Keratinocyte (primary cell): ENCODE results near the gene SHROOM1. TPM values are rescaled to one million over a fixed set of nuclear protein-coding genes. Genes with fewer than 3 reads are reported as not detected.

Experiments used
- DNase-seq: peaks from one replicate; pipeline ENCODE4 v3.0.0-alpha.2; 2011; ENCODE audit warnings: low read depth, missing footprints, low spot score
- FAIRE-seq: peaks from 2 replicates; lab custom pipeline; 2011; peaks lifted over from hg19 to GRCh38; lab: Jason Lieb, UNC
- H2AFZ ChIP-seq: 2 replicates; pipeline ENCODE4 v1.6.0; 2012; ENCODE audit warnings: low read length, control low read depth, inconsistent platforms; ENCODE audit not compliant: control insufficient read depth
- H3K27ac ChIP-seq: 2 replicates; pipeline ENCODE4 v1.5.1; 2011; ENCODE audit warnings: low read length; ENCODE audit not compliant: control insufficient read depth, insufficient read depth
- H3K27me3 ChIP-seq: 3 replicates; pipeline ENCODE4 v1.6.0; 2011; ENCODE audit warnings: low read length; ENCODE audit not compliant: control insufficient read depth, insufficient read depth; ENCODE audit errors: extremely low read depth
- H3K36me3 ChIP-seq, 2 experiments: 2 replicates in 1 of 2; 3 replicates in 1 of 2; pipeline ENCODE4 v1.5.1; 2011; ENCODE audit warnings: low read length in 2 of 2, mild to moderate bottlenecking in 1 of 2; ENCODE audit not compliant: control insufficient read depth in 2 of 2, insufficient read depth in 2 of 2; ENCODE audit errors: extremely low read depth in 1 of 2
- H3K4me1 ChIP-seq: 3 replicates; pipeline ENCODE4 v1.5.1; 2011; ENCODE audit warnings: low read length; ENCODE audit not compliant: control insufficient read depth, insufficient read depth; ENCODE audit errors: extremely low read depth
- H3K4me2 ChIP-seq: 3 replicates; pipeline ENCODE4 v1.6.0; 2011; ENCODE audit warnings: low read depth, low read length; ENCODE audit not compliant: control insufficient read depth, insufficient read depth; ENCODE audit errors: extremely low read depth
- H3K4me3 ChIP-seq, 3 experiments: fragments of 200-600 bp in 1 of 3; sonication (generic) in 1 of 3; 2 replicates in 2 of 3; 3 replicates in 1 of 3; pipeline ENCODE4 v1.5.1; 2011 to 2016; ENCODE audit warnings: low read length in 3 of 3, mild to moderate bottlenecking in 3 of 3, control low read depth in 2 of 3, inconsistent platforms in 1 of 3, low read depth in 1 of 3, mixed read lengths in 1 of 3, mixed run types in 1 of 3, moderate library complexity in 1 of 3; ENCODE audit not compliant: control insufficient read depth in 2 of 3, insufficient read depth in 2 of 3; ENCODE audit errors: extremely low read depth in 1 of 3
- H3K79me2 ChIP-seq: 2 replicates; pipeline ENCODE4 v1.6.0; 2012; ENCODE audit warnings: low read length; ENCODE audit not compliant: control insufficient read depth, insufficient read depth
- H3K9ac ChIP-seq: 3 replicates; pipeline ENCODE4 v1.6.0; 2011; ENCODE audit warnings: low read length; ENCODE audit not compliant: control insufficient read depth, insufficient read depth; ENCODE audit errors: extremely low read depth
- H3K9me1 ChIP-seq: 3 replicates; pipeline ENCODE4 v1.6.0; 2011; ENCODE audit warnings: low read length; ENCODE audit not compliant: control insufficient read depth, insufficient read depth; ENCODE audit errors: extremely low read depth
- H3K9me3 ChIP-seq: 2 replicates; pipeline ENCODE4 v1.5.1; 2012; ENCODE audit warnings: low read depth, low read length; ENCODE audit not compliant: control insufficient read depth
- H4K20me1 ChIP-seq: 3 replicates; pipeline ENCODE4 v1.6.0; 2011; ENCODE audit warnings: low read length; ENCODE audit not compliant: control insufficient read depth, insufficient read depth; ENCODE audit errors: extremely low read depth
- CTCF ChIP-seq, 3 experiments: IDR thresholded peaks in 1 of 3; conservative IDR thresholded peaks in 1 of 3; optimal IDR thresholded peaks in 1 of 3; 2 replicates in 2 of 3; 3 replicates in 1 of 3; pipeline versions ENCODE3 to v1.5.1; 2011; ENCODE audit warnings: low read length in 3 of 3, mild to moderate bottlenecking in 3 of 3, moderate library complexity in 2 of 3, control low read depth in 1 of 3, inconsistent platforms in 1 of 3; ENCODE audit not compliant: insufficient read depth in 2 of 3; ENCODE audit errors: extremely low read depth in 1 of 3
- EZH2 ChIP-seq: IDR thresholded peaks from one replicate; pipeline ENCODE4 v1.6.1; 2012; ENCODE audit warnings: inconsistent platforms, mild to moderate bottlenecking, low read length, moderate library complexity
- dilution Hi-C: fragments of 300-500 bp; cut with MboI; formaldehyde crosslinking; loops from one replicate; pipeline ENCODE4 v1.7.0; 2020; ENCODE audit warnings: low sequenced_read_pairs; ENCODE audit not compliant: extremely low pct_ligation_motif_present
- polyA plus RNA-seq, 5 experiments: library from polyadenylated mRNA; depleted of rRNA in 3 of 5; stranded (reverse) in 3 of 5; stranded (forward) in 1 of 5; unstranded in 1 of 5; fragments of >200 nt; gene quantifications; 1 replicate in 1 of 5; 2 replicates in 3 of 5; 3 replicates in 1 of 5; pipeline versions ENCODE4 v1.2.1 to v1.2.3, GENCODE V29; 2011 to 2012; ENCODE audit warnings: missing spikeins in 2 of 5, low read depth in 1 of 5, low replicate concordance in 1 of 5

The SHROOM1 gene
- polyA plus RNA-seq, 1 donor (not counting 4 experiments of a cell fraction or from before 2014, with no cell fraction given) = 0.25 TPM

- H3K9me3 ChIP-seq = no peaks in the 10 kb centered on the region
- H3K9me1 ChIP-seq = peaks cover 2% of the 10 kb centered on the region
- H2AFZ ChIP-seq = no peak overlapping the region
- no peak overlapping the region for H3K27ac ChIP-seq
- no peak overlapping the region for H3K9ac ChIP-seq
- FAIRE-seq (no peak), DNase-seq (no peak)
- H3K27me3 ChIP-seq = no peaks in the 10 kb centered on the region
- peaks cover 47% of the 10 kb centered on the region for H3K79me2 ChIP-seq
- peaks cover 23% of the 10 kb centered on the region for H3K4me1 ChIP-seq
- TF ChIP-seq CTCF (optimal IDR thresholded peaks at IDR 0.05 in 1 of 3, IDR thresholded peaks at IDR 0.05 in 1 of 3, conservative IDR thresholded peaks at IDR 0.05 in 1 of 3; ENCODE audit: extremely low read depth in 1 of 3, insufficient read depth in 2 of 3, low read length in 3 of 3) (no peak), EZH2 (no peak)
- H4K20me1 ChIP-seq = no peaks in the 10 kb centered on the region
- peak overlapping the region in 1 of 3 experiments; percentile 7 for H3K4me3 ChIP-seq
- peaks cover 0 to 7% of the 10 kb centered on the region in 2 experiments for H3K36me3 ChIP-seq
- peak overlapping the region; percentile 78 for H3K4me2 ChIP-seq
- dilution Hi-C loops = no loop called here
Observed at GRCh38 chr5:132774896-132775295, 55.6 kb downstream of the SHROOM1 start.

GRCh38 chr5:132774406-132774805 is 56.0 kb downstream of the SHROOM1 start:
- dilution Hi-C loops = no loop called here
- no peak for TF ChIP-seq CTCF (optimal IDR thresholded peaks at IDR 0.05 in 1 of 3, IDR thresholded peaks at IDR 0.05 in 1 of 3, conservative IDR thresholded peaks at IDR 0.05 in 1 of 3; ENCODE audit: extremely low read depth in 1 of 3, insufficient read depth in 2 of 3, low read length in 3 of 3)
- TF ChIP-seq EZH2 = no peak
- Histone ChIP-seq H3K79me2 (peaks cover 50% of the 10 kb centered on the region), H4K20me1 (no peaks in the 10 kb centered on the region), H3K4me1 (peaks cover 23% of the 10 kb centered on the region), H3K9ac (no peak overlapping the region), H3K27me3 (no peaks in the 10 kb centered on the region), H3K27ac (no peak overlapping the region), H3K36me3 (peaks cover 0 to 7% of the 10 kb centered on the region in 2 experiments), H3K4me2 (peak overlapping the region; percentile 78), H2AFZ (no peak overlapping the region), H3K4me3 (no peak overlapping the region), H3K9me1 (peaks cover 2% of the 10 kb centered on the region), H3K9me3 (no peaks in the 10 kb centered on the region)
- DNase-seq (no peak), FAIRE-seq (peak; percentile 5)
